CD4-positive, alpha-beta T cell (primary cell): ENCODE results near the gene IFFO2. TPM values are rescaled to one million over a fixed set of nuclear protein-coding genes. Genes with fewer than 3 reads are reported as not detected.

Source experiments
- ATAC-seq: fragments of 200-7000 bp; cut with Tn5 transposase; one replicate; pipeline ENCODE4 v1.10.0; 2022; ENCODE audit warnings: mild to moderate bottlenecking; ENCODE audit not compliant: poor library complexity
- CTCF ChIA-PET: fragments of 350-600 bp; sonication (Branson Sonifier 250); formaldehyde crosslinking; loops from one replicate; lab custom pipeline; 2021; ENCODE audit warnings: antibody characterized with exemption, inconsistent platforms; lab: Charles Lee
- POLR2A ChIA-PET: fragments of 350-600 bp; sonication (Branson Sonifier 250); formaldehyde crosslinking; loops from one replicate; lab custom pipeline; 2021; ENCODE audit warnings: antibody characterized with exemption, inconsistent platforms; lab: Charles Lee
- DNase-seq, 14 experiments: peaks; one replicate each; pipeline ENCODE4 v3.0.0-alpha.2; 2013 to 2020; ENCODE audit warnings: mixed read lengths in 2 of 14
- H3K27ac ChIP-seq, 2 donors: one replicate each; pipeline versions ENCODE4 v1.5.1 to v1.7.0; 2013; ENCODE audit warnings: low read length in 2 of 2, low read depth in 1 of 2, mild to moderate bottlenecking in 1 of 2
- H3K27me3 ChIP-seq, 2 experiments: 1 replicate in 1 of 2; 2 replicates in 1 of 2; pipeline versions ENCODE4 v1.6.1 to v1.7.0; 2013; ENCODE audit warnings: low read length in 2 of 2, control low read depth in 1 of 2, mild to moderate bottlenecking in 1 of 2, moderate library complexity in 1 of 2; ENCODE audit not compliant: insufficient read depth in 2 of 2, control insufficient read depth in 1 of 2
- H3K36me3 ChIP-seq: one replicate; pipeline ENCODE4 v1.6.1; 2013; ENCODE audit warnings: low read length, control low read depth; ENCODE audit not compliant: insufficient read depth
- H3K4me1 ChIP-seq: one replicate; pipeline ENCODE4 v1.6.1; 2013; ENCODE audit warnings: low read length, control low read depth; ENCODE audit not compliant: insufficient read depth
- H3K4me3 ChIP-seq: one replicate; pipeline ENCODE4 v1.5.1; 2013; ENCODE audit warnings: mild to moderate bottlenecking, low read length, moderate library complexity
- H3K9me3 ChIP-seq, 2 experiments: 1 replicate in 1 of 2; 2 replicates in 1 of 2; pipeline versions ENCODE4 v1.6.1 to v1.7.0; 2013; ENCODE audit warnings: low read length in 2 of 2, mild to moderate bottlenecking in 2 of 2, control low read depth in 1 of 2, moderate library complexity in 1 of 2; ENCODE audit not compliant: control insufficient read depth in 1 of 2, insufficient read depth in 1 of 2
- H3K27ac Mint-ChIP-seq: one replicate; pipeline ENCODE4 v1.8.0; 2020; ENCODE audit warnings: mixed read lengths
- H3K27me3 Mint-ChIP-seq: one replicate; pipeline ENCODE4 v1.8.0; 2021; ENCODE audit warnings: mixed read lengths
- H3K36me3 Mint-ChIP-seq: one replicate; pipeline ENCODE4 v1.8.0; 2021; ENCODE audit warnings: low read depth, mixed read lengths
- H3K4me1 Mint-ChIP-seq: one replicate; pipeline ENCODE4 v1.8.0; 2021; ENCODE audit warnings: low read depth, mixed read lengths
- H3K4me3 Mint-ChIP-seq: one replicate; pipeline ENCODE4 v1.8.0; 2020; ENCODE audit warnings: mild to moderate bottlenecking, mixed read lengths
- H3K9me3 Mint-ChIP-seq: one replicate; pipeline ENCODE4 v1.8.0; 2020; ENCODE audit warnings: mixed read lengths
- CTCF ChIP-seq: fragments of 200-600 bp; IDR thresholded peaks from one replicate; pipeline ENCODE4 v1.8.0; 2022; ENCODE audit warnings: antibody characterized with exemption, mild to moderate bottlenecking
- intact Hi-C, 2 experiments: fragments of 100-400 bp; cut with DNase I in 1 of 2; cut with micrococcal nuclease in 1 of 2; formaldehyde crosslinking; loops; one replicate each; pipeline versions ENCODE4 v1.15.1 to v1.9.0; 2023 to 2025; cut with DNase I, micrococcal nuclease
- total RNA-seq, 174 experiments: library from RNA in 2 of 174; stranded (reverse) in 2 of 174; gene quantifications; one replicate each; pipeline ENCODE4 v1.2.3 and lab custom pipeline; 2021 to 2026

The IFFO2 gene
- total RNA-seq, 2 experiments from 2014 or later: 106 to 112 TPM

GRCh38 chr1:18858070-18858688 is 98.3 kb downstream of the IFFO2 start:
- Histone ChIP-seq H3K4me3 (no peak overlapping the region), H3K4me1 (no peaks in the 10 kb centered on the region), H3K27ac (no peak overlapping the region), H3K27me3 (no peaks in the 10 kb centered on the region), H3K9me3 (peaks cover 0 to 15% of the 10 kb centered on the region in 2 experiments), H3K36me3 (no peaks in the 10 kb centered on the region)
- no peaks in the 10 kb centered on the region for H3K36me3 Mint-ChIP-seq
- peaks cover 15% of the 10 kb centered on the region for H3K27me3 Mint-ChIP-seq
- H3K4me3 Mint-ChIP-seq: no peak overlapping the region
- H3K4me1 Mint-ChIP-seq: no peaks in the 10 kb centered on the region
- H3K9me3 Mint-ChIP-seq: no peaks in the 10 kb centered on the region
- DNase-seq (no peak), ATAC-seq (no peak)
- ChIA-PET POLR2A (no interaction called here), CTCF (no interaction called here)
- TF ChIP-seq CTCF: no peak
- no peak overlapping the region for H3K27ac Mint-ChIP-seq
- intact Hi-C loops: no loop called here

GRCh38 chr1:18856435-18856834 is 100.0 kb downstream of the IFFO2 start:
- no peak overlapping the region for H3K27ac Mint-ChIP-seq
- no peaks in the 10 kb centered on the region for H3K4me1 ChIP-seq

GRCh38 chr1:18855573-18855972 is 100.9 kb downstream of the IFFO2 start:
- Histone ChIP-seq H3K27ac (no peak overlapping the region), H3K4me1 (no peaks in the 10 kb centered on the region), H3K9me3 (peaks cover 0 to 15% of the 10 kb centered on the region in 2 experiments), H3K36me3 (no peaks in the 10 kb centered on the region), H3K4me3 (no peak overlapping the region), H3K27me3 (no peaks in the 10 kb centered on the region)
- DNase-seq: no peak
- no peak for TF ChIP-seq CTCF
- H3K36me3 Mint-ChIP-seq: no peaks in the 10 kb centered on the region
- H3K4me3 Mint-ChIP-seq: no peak overlapping the region
- POLR2A ChIA-PET: no interaction called here
- no peaks in the 10 kb centered on the region for H3K9me3 Mint-ChIP-seq
- peaks cover 15% of the 10 kb centered on the region for H3K27me3 Mint-ChIP-seq
- no peak for ATAC-seq
- CTCF ChIA-PET: no interaction called here
- intact Hi-C loops: no loop called here
- no peak overlapping the region for H3K27ac Mint-ChIP-seq
- no peaks in the 10 kb centered on the region for H3K4me1 Mint-ChIP-seq

More at GRCh38 chr1:18856435-18856834, 100.0 kb downstream of the IFFO2 start:
- DNase-seq (no peak), ATAC-seq (no peak)
- POLR2A ChIA-PET: no interaction called here
- Mint-ChIP-seq H3K27me3 (peaks cover 15% of the 10 kb centered on the region), H3K4me1 (no peaks in the 10 kb centered on the region), H3K9me3 (no peaks in the 10 kb centered on the region), H3K4me3 (no peak overlapping the region), H3K36me3 (no peaks in the 10 kb centered on the region)
- no peak for TF ChIP-seq CTCF
- CTCF ChIA-PET: no interaction called here
- H3K27ac ChIP-seq: no peak overlapping the region
- peaks cover 0 to 15% of the 10 kb centered on the region in 2 experiments for H3K9me3 ChIP-seq
- no peaks in the 10 kb centered on the region for H3K36me3 ChIP-seq
- no peaks in the 10 kb centered on the region for H3K27me3 ChIP-seq
- intact Hi-C loops: no loop called here
- no peak overlapping the region for H3K4me3 ChIP-seq
